Upper lobe of right lung (tissue), 1 donor: ENCODE measurements around the gene TTLL6. TPM values are rescaled to one million over a fixed set of nuclear protein-coding genes. Genes with fewer than 3 reads are reported as not detected.
"Not testable (repeated sequence)": the region's sequence is repeated elsewhere in the genome, so short reads cannot be mapped to it uniquely, and the experiment has no call there.

Source experiments
- ATAC-seq: fragments of 200-7000 bp; cut with Tn5 transposase; one replicate; pipeline ENCODE4 v1.9.1; 2020; ENCODE audit warnings: mild to moderate bottlenecking, moderate library complexity
- DNase-seq: peaks from one replicate; pipeline ENCODE4 v3.0.0-alpha.2; 2020
- H3K27ac ChIP-seq: fragments of 200-600 bp; one replicate; pipeline ENCODE4 v1.8.0; 2022
- H3K27me3 ChIP-seq: fragments of 200-600 bp; one replicate; pipeline ENCODE4 v1.8.0; 2022; ENCODE audit warnings: mild to moderate bottlenecking
- H3K36me3 ChIP-seq: fragments of 200-600 bp; one replicate; pipeline ENCODE4 v1.8.0; 2022
- H3K4me1 ChIP-seq: fragments of 200-600 bp; one replicate; pipeline ENCODE4 v1.8.0; 2022
- H3K4me3 ChIP-seq: fragments of 200-600 bp; one replicate; pipeline ENCODE4 v1.8.0; 2022; ENCODE audit warnings: mild to moderate bottlenecking
- H3K9me3 ChIP-seq: fragments of 200-600 bp; one replicate; pipeline ENCODE4 v1.8.0; 2022
- intact Hi-C: fragments of 100-400 bp; cut with DNase I; formaldehyde crosslinking; loops from one replicate; pipeline ENCODE4 v1.11.0; 2022
- total RNA-seq: library from RNA; stranded (reverse); fragmentation: NEBNext Ultra II Directional; extraction: Animal tissue kit (Norgen Biotek cat#: 25700); gene quantifications from one replicate; pipeline ENCODE4 v1.2.1, GENCODE V29; 2021
- TF ChIP-seq, protein P1 (sequence below): fragments of 200-600 bp; IDR thresholded peaks from one replicate; pipeline ENCODE4 v1.8.0; 2022; ENCODE audit warnings: antibody characterized with exemption
- donor health status: DM: no; HTN: yes; CAD: no; lungs with severe emphysema.

The TTLL6 gene
- total RNA-seq, 1 donor from 2014 or later = 0.20 TPM

DNA sequence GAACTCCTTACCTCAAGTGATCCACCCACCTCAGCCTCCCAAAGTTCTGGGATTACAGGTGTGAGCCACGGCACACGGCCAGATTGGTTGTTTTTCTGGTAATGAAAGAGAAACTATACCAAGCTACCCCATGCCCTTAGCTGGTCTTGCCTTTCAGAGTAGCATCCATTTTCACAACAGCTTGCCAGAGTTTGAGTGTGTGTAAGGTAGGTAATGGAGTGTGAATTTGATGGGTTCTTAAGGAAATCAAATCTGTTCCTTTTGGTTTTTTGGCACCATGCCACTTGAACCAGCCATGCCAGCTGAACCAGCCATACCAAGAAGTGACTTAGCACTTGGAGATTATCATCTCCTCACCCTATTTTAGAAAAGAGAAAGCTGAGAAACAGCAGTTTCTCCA is 18.9 kb upstream of the TTLL6 start:
- Histone ChIP-seq H3K27ac (no peak overlapping the region), H3K27me3 (no peaks in the 10 kb centered on the region), H3K4me3 (no peak overlapping the region), H3K4me1 (peaks cover 89% of the 10 kb centered on the region), H3K36me3 (peaks cover 3% of the 10 kb centered on the region), H3K9me3 (no peaks in the 10 kb centered on the region)
- DNase-seq = no peak
- intact Hi-C loops = no loop called here
- ATAC-seq = no peak
- TF ChIP-seq, protein P1, sequence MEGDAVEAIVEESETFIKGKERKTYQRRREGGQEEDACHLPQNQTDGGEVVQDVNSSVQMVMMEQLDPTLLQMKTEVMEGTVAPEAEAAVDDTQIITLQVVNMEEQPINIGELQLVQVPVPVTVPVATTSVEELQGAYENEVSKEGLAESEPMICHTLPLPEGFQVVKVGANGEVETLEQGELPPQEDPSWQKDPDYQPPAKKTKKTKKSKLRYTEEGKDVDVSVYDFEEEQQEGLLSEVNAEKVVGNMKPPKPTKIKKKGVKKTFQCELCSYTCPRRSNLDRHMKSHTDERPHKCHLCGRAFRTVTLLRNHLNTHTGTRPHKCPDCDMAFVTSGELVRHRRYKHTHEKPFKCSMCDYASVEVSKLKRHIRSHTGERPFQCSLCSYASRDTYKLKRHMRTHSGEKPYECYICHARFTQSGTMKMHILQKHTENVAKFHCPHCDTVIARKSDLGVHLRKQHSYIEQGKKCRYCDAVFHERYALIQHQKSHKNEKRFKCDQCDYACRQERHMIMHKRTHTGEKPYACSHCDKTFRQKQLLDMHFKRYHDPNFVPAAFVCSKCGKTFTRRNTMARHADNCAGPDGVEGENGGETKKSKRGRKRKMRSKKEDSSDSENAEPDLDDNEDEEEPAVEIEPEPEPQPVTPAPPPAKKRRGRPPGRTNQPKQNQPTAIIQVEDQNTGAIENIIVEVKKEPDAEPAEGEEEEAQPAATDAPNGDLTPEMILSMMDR = no peak

DNA sequence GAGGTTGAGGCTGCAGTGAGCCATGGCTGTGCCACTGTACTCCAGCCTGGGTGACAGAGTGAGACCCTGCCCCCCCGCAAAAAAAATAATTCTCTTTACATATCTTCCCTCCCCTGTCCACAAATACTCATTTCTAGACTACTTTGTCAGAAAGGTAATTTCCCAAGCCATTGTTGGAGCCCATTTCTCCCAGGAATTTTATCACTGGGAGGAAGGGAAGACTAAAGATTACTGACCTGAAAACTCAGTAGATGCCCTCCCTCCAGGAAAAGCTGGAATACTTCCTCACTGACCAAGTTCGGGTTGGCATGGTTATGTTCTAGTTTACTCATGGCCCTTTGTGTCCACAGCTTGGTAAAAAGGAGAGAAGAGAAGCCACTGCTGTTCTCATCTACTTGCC is 17.9 kb upstream of the TTLL6 start:
- Histone ChIP-seq H3K27ac (no peak overlapping the region), H3K4me1 (peaks cover 79% of the 10 kb centered on the region), H3K9me3 (no peaks in the 10 kb centered on the region), H3K4me3 (no peak overlapping the region), H3K27me3 (no peaks in the 10 kb centered on the region), H3K36me3 (peaks cover 3% of the 10 kb centered on the region)
- TF ChIP-seq, protein P1 = no peak
- DNase-seq (no peak), ATAC-seq (no peak)
- intact Hi-C loops = no loop called here

DNA sequence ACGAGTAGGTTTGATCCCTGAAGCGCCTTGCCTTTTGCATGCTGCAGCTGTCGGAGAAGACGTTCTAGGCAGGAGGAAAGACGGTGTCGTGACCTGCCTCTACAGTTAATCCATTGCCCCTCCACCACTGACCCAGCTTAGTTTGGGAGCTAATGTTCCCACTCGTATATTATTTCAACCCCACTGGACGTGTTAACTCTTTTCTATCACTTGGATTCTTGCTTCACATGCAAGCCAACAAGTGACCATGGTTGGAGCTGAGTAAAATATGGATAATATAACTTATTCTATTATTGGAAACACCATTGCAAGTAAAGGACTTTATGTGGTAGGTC is 14.5 kb upstream of the TTLL6 start:
- H3K27ac ChIP-seq = peak overlapping the region; percentile 99
- DNase-seq (no peak), ATAC-seq (no peak)
- TF ChIP-seq, protein P1 = no peak
- H3K9me3 ChIP-seq = no peaks in the 10 kb centered on the region
- no peaks in the 10 kb centered on the region for H3K36me3 ChIP-seq
- H3K27me3 ChIP-seq = no peaks in the 10 kb centered on the region
- peaks cover 47% of the 10 kb centered on the region for H3K4me1 ChIP-seq
- peak overlapping the region; percentile 95 for H3K4me3 ChIP-seq
- intact Hi-C loops = no loop called here

DNA sequence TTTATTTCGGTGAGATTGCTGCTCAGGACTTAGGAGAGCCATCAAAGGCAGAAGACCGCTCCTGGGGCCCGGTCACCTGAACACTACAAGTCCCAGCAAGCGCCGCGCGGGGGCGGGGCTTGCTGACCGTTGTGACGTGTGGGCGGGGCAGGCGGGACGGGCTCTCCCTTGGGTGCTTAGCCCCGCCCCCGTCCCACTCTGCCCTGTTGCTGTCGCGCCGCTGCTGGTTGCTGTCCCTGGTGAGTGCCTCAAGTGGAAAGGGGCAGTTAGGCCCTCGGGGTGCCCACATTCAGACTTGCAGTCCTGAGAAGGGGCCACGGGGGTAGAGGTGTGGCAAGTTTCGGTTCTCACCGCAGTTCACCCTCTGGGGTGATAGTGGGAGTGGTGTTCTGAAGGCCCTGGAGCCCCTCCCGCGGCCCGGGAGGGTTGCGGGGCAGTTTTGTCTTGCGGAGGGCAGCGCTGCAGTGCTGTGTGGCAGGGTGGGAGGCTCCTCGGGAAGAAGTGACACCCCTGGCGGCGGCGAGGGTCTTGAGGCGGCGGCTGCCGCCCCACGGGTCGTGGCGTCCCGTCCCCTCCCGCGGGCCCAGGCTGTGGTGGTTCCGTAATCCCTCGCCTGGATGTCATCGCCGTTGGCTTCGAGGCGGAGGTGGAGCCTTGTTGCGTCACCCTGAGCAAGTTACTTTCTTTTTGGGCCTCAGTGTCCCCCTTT is 14.0 kb upstream of the TTLL6 start, which contains the start of gene CALCOCO2:
Gene CALCOCO2, plus strand, starts transcription at position 196 of the 709 bp plus-strand sequence. CDS start 10,673 bp downstream, outside the sequence.
- Histone ChIP-seq H3K9me3 (no peaks in the 10 kb centered on the region), H3K27ac (peak within 1 kb of the TSS; percentile 99), H3K4me1 (peaks cover 41% of the 10 kb centered on the region), H3K4me3 (peak within 1 kb of the TSS; percentile 95), H3K36me3 (no peaks in the 10 kb centered on the region), H3K27me3 (no peaks in the 10 kb centered on the region)
- ATAC-seq (peak; percentile 99), DNase-seq (peak; percentile 97)
- intact Hi-C loops = no loop called here
- TF ChIP-seq, protein P1 = no peak

DNA sequence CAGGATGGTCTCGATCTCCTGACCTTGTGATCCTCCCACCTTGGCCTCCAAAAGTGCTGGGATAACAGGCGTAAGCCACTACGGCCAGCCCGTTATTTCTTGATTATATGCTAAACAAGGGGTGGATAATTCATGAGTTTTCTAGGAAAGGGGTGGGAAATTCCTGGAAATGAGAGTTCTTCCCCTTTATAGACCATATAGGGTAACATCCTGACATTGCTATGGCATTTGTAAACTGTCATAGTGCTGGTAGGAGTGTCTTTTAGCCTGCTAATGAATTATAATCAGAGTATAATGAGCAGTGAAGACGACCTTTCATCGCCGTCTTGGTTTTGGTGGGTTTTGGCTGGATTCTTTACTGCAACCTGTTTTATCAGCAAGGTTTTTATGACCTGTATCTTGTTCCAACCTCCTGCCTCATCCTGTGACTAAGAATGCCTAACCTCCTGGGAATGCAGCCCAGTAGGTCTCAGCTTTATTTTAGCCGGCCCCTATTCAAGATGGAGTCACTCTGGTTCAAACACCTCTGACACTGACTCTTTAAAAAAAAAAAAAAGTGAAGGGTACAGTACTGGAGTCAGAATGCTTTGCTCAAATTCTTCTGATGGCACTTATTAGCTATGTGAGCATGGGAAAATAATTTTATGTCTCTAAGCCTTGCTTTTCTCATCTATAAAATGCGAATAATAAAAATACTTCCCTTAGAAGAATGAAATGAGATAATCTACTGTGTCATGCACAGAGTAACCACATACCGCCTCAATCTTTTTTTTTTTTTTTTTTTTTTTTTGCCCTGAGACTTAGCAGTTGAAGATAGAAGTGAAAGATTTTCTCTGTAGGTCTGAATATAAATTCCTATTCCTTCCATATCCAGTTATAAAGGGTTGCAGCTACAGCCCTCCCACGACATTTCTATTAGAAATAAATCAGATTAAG is 8.7 kb upstream of the TTLL6 start:
- Histone ChIP-seq H3K27ac (no peak overlapping the region), H3K9me3 (no peaks in the 10 kb centered on the region), H3K4me3 (no peak overlapping the region), H3K27me3 (no peaks in the 10 kb centered on the region), H3K4me1 (no peaks in the 10 kb centered on the region), H3K36me3 (no peaks in the 10 kb centered on the region)
- DNase-seq = no peak
- intact Hi-C loops = no loop called here
- no peak for ATAC-seq
- TF ChIP-seq, protein P1 = no peak

DNA sequence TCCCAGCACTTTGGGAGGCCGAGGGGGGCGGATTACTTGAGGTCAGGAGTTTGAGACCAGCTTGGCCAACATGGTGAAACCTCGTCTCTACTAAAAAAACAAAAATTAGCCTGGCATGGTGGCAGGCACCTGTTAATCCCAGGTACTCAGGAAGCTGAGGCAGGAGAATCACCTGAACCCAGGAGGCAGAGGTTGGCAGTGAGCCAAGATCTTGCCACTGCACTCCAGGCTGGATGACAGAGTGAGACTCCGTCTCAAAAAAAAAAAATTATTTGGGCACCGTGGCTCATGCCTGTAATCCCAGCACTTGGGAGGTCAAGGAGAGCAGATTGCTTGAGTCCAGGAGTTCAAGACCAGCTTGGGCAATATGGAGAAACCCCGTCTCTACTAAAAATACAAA is 3.9 kb upstream of the TTLL6 start:
- ATAC-seq, H3K4me3 ChIP-seq, H3K27ac ChIP-seq, H3K27me3 ChIP-seq, intact Hi-C loops, H3K9me3 ChIP-seq, DNase-seq, H3K36me3 ChIP-seq: not testable (repeated sequence)
- peaks cover 15% of the 10 kb centered on the region for H3K4me1 ChIP-seq
